Heart left ventricle (tissue), 13 donors: Measurements from ENCODE around the gene FAM9A.

ENCODE experiments used
- POLR2A ChIP-seq, 2 donors: fragments of 450-650 bp; IDR thresholded peaks; one replicate each; pipeline ENCODE4 v1.6.1; 2017; ENCODE audit warnings: antibody characterized with exemption in 2 of 2, mild to moderate bottlenecking in 2 of 2, moderate library complexity in 2 of 2
- TF ChIP-seq, protein P1 (sequence below), 12 donors: fragments of 200-600 bp; sonication (generic) in 4 of 12; IDR thresholded peaks; one replicate each; pipeline versions ENCODE4 v1.5.0 to v1.8.0; 2018 to 2022; ENCODE audit warnings: antibody characterized with exemption in 12 of 12, mild to moderate bottlenecking in 5 of 12
- donor health status: ischemic (EF 13 %, LVEDD 7.1; RV severe dilation, severe dysfunction).
- donor health status: DM: no; HTN: yes; CAD: no.
- donor health status: DM: no; HTN: no; CAD: no.
- donor health status: ischemic (EF 25% LVEDD 6.9; RV normal size, moderate dysfunction).
- donor health status: ischemic (EF 25% LVEDD 5.7; RV mildly dilated, moderate dysfunction).
- donor health status: ischemic (EF 35%, LVEDD 5.7; RV mildly dilated, moderate dysfunction).
- donor health status: nonischemic (EF 11% LVEDD 7.7; RV severe dilation, severe dysfunction).
- donor health status: DM: yes; HTN: yes; CAD: no.
- donor health status: PGD.
- donor health status: ischemic (EF 29% LVEDD 5.4; RV normal size, mild dysfunction).
- donor health status: nonischemic (EF 23%, LVEDD 6.1; RV moderate dilation, normal function).

DNA sequence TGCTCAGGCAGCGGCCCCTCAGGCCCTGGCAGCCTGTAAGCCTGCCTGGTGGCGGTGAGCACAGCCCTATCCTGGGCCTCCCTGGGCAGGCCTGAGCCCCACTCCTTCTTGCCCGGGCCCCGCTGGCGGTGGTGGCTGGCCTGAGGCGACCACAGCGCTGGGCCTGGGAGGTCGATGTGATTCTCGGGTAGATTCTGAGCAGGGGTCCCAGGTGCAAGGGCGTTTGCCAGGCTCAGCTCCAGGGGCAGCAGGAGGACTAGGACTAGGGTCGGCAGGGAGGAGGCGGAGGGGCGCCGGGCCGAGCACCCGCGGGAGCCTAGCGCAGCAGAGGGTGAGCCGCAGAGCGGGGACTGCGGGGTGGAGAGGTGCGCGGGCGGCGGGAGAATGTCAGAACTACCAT is 17.0 kb downstream of the FAM9A start:
- TF ChIP-seq, protein P1, sequence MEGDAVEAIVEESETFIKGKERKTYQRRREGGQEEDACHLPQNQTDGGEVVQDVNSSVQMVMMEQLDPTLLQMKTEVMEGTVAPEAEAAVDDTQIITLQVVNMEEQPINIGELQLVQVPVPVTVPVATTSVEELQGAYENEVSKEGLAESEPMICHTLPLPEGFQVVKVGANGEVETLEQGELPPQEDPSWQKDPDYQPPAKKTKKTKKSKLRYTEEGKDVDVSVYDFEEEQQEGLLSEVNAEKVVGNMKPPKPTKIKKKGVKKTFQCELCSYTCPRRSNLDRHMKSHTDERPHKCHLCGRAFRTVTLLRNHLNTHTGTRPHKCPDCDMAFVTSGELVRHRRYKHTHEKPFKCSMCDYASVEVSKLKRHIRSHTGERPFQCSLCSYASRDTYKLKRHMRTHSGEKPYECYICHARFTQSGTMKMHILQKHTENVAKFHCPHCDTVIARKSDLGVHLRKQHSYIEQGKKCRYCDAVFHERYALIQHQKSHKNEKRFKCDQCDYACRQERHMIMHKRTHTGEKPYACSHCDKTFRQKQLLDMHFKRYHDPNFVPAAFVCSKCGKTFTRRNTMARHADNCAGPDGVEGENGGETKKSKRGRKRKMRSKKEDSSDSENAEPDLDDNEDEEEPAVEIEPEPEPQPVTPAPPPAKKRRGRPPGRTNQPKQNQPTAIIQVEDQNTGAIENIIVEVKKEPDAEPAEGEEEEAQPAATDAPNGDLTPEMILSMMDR (IDR thresholded peaks at IDR 0.05) = no peak
- TF ChIP-seq POLR2A (IDR thresholded peaks at IDR 0.05) = no peak
